Panc1 (cell line): Measurements from ENCODE around the gene HNRNPK. TPM values are rescaled to one million over a fixed set of nuclear protein-coding genes. Genes with fewer than 3 reads are reported as not detected.

Experiments
- ATAC-seq: fragments of 200-7000 bp; cut with Tn5 transposase; 2 replicates; pipeline ENCODE4 v1.9.1; 2020; ENCODE audit warnings: mild to moderate bottlenecking, moderate library complexity
- BruUV-seq: library from RNA; stranded (reverse); fragments of 400-500 nt; replicated peaks from 2 replicates; lab custom pipeline; 2021; lab: Mats Ljungman, UMichigan
- CTCF ChIA-PET: fragments of 300-600 bp; sonication (Branson Sonifier 250); formaldehyde crosslinking; loops from one replicate; lab custom pipeline; 2022; ENCODE audit warnings: antibody characterized with exemption; lab: Charles Lee
- POLR2A ChIA-PET: fragments of 300-600 bp; sonication (Branson Sonifier 250); formaldehyde crosslinking; loops from one replicate; lab custom pipeline; 2022; ENCODE audit warnings: antibody characterized with exemption; lab: Charles Lee
- DNase-seq: peaks from one replicate; pipeline ENCODE4 v3.0.0-alpha.2; 2010; ENCODE audit warnings: low read depth, low spot score
- H3K27ac ChIP-seq: 2 replicates; pipeline ENCODE4 v1.5.1; 2011; ENCODE audit warnings: mild to moderate bottlenecking, low read length, inconsistent platforms
- H3K27me3 ChIP-seq: fragments of 200-500 bp; sonication (Bioruptor generic); 2 replicates; pipeline ENCODE4 v1.6.0; 2014; ENCODE audit warnings: low read length, inconsistent platforms; ENCODE audit not compliant: control insufficient read depth, insufficient read depth
- H3K36me3 ChIP-seq: fragments of 200-500 bp; sonication (Bioruptor generic); 2 replicates; pipeline ENCODE4 v1.5.1; 2014; ENCODE audit warnings: inconsistent platforms, mild to moderate bottlenecking, low read length, moderate library complexity; ENCODE audit not compliant: control insufficient read depth, insufficient read depth
- H3K4me1 ChIP-seq: 2 replicates; pipeline ENCODE4 v1.5.1; 2011; ENCODE audit warnings: inconsistent platforms, mild to moderate bottlenecking, low read length, moderate library complexity; ENCODE audit not compliant: control insufficient read depth, insufficient read depth
- H3K4me3 ChIP-seq, 2 experiments: 2 replicates each; pipeline ENCODE4 v1.5.1; 2011 to 2012; ENCODE audit warnings: low read depth in 2 of 2, low read length in 2 of 2, mild to moderate bottlenecking in 2 of 2, inconsistent platforms in 1 of 2, moderate library complexity in 1 of 2
- H3K9me3 ChIP-seq: fragments of 200-500 bp; sonication (Bioruptor generic); 2 replicates; pipeline ENCODE4 v1.5.1; 2014; ENCODE audit warnings: low read depth, mild to moderate bottlenecking, inconsistent platforms, low read length, moderate library complexity; ENCODE audit not compliant: control insufficient read depth, insufficient read depth
- CTCF ChIP-seq: fragments of 450-650 bp; IDR thresholded peaks from 2 replicates; pipeline ENCODE4 v1.5.1; 2017; ENCODE audit warnings: mild to moderate bottlenecking
- POLR2AphosphoS5 ChIP-seq: IDR thresholded peaks from 2 replicates; pipeline ENCODE4 v1.6.1; 2012; ENCODE audit warnings: mild to moderate bottlenecking, low read depth, low read length, moderate library complexity
- REST ChIP-seq, 2 experiments: IDR thresholded peaks; 2 replicates each; pipeline ENCODE4 v1.6.1; 2011 to 2012; ENCODE audit warnings: low read depth in 2 of 2, control low read depth in 1 of 2, low read length in 1 of 2, mild to moderate bottlenecking in 1 of 2, moderate library complexity in 1 of 2; ENCODE audit not compliant: insufficient read depth in 1 of 2
- SIN3A ChIP-seq: IDR thresholded peaks from 2 replicates; pipeline ENCODE4 v1.6.1; 2012; ENCODE audit warnings: low read depth, mild to moderate bottlenecking, low read length, moderate library complexity, borderline replicate concordance; ENCODE audit not compliant: insufficient read depth
- TCF7L2 ChIP-seq: IDR thresholded peaks from 2 replicates; pipeline ENCODE4 v1.6.1; 2011; ENCODE audit warnings: mild to moderate bottlenecking, low read depth, low read length, inconsistent platforms
- in situ Hi-C: cut with HindIII; loops from 2 replicates; pipeline ENCODE4 v1.10.0; 2016; ENCODE audit warnings: low sequenced_read_pairs, low pct_unique_long_range_greater_than_20kb
- intact Hi-C: fragments of 100-400 bp; cut with micrococcal nuclease; formaldehyde crosslinking; loops from one replicate; pipeline ENCODE4 v1.10.0; 2022; ENCODE audit not compliant: unreplicated experiment
- total RNA-seq: library from RNA; stranded (reverse); gene quantifications from one replicate; pipeline ENCODE4 v1.2.1, GENCODE V29; 2021; ENCODE audit not compliant: unreplicated experiment

The HNRNPK gene
- total RNA-seq, 1 experiment from 2014 or later = 495 TPM

- ChIA-PET CTCF (no interaction called here), POLR2A (no interaction called here)
- no TSS peak for BruUV-seq
- H3K4me3 ChIP-seq = no peak overlapping the region
- DNase-seq (no peak), ATAC-seq (no peak)
- no peaks in the 10 kb centered on the region for H3K9me3 ChIP-seq
- H3K36me3 ChIP-seq = peaks cover 77% of the 10 kb centered on the region
- TF ChIP-seq REST (IDR thresholded peaks at IDR 0.05; ENCODE audit: insufficient read depth in 1 of 2, low read depth in 2 of 2, low read length in 1 of 2) (no peak), TCF7L2 (no peak), SIN3A (no peak), CTCF (no peak), POLR2AphosphoS5 (no peak; the same call in 1 of the 2 replicates)
- H3K27me3 ChIP-seq = no peaks in the 10 kb centered on the region
- no peak overlapping the region for H3K27ac ChIP-seq
- in situ Hi-C loops = no loop called here
- H3K4me1 ChIP-seq = peaks cover 10% of the 10 kb centered on the region; the same call in 1 of the 2 replicates
- intact Hi-C loops = no loop called here
These were observed 4.7 kb downstream of the HNRNPK start for GRCh38 chr9:83975300-83975699.

- ChIA-PET CTCF (no interaction called here), POLR2A (no interaction called here)
- no TSS peak for BruUV-seq
These were observed 7.7 kb downstream of the HNRNPK start for GRCh38 chr9:83972286-83972685.

More at GRCh38 chr9:83972286-83972685, 7.7 kb downstream of the HNRNPK start:
- Histone ChIP-seq H3K4me3 (no peak overlapping the region), H3K36me3 (peaks cover 75% of the 10 kb centered on the region), H3K9me3 (no peaks in the 10 kb centered on the region), H3K4me1 (peaks cover 9% of the 10 kb centered on the region; the same call in 1 of the 2 replicates), H3K27me3 (no peaks in the 10 kb centered on the region), H3K27ac (no peak overlapping the region)
- DNase-seq = no peak
- ATAC-seq = no peak
- intact Hi-C loops (no loop called here), in situ Hi-C loops (no loop called here)
- TF ChIP-seq SIN3A = no peak
- TF ChIP-seq POLR2AphosphoS5 = no peak
- TF ChIP-seq CTCF = no peak
- TF ChIP-seq REST (IDR thresholded peaks at IDR 0.05; ENCODE audit: insufficient read depth in 1 of 2, low read depth in 2 of 2, low read length in 1 of 2) = no peak
- TF ChIP-seq TCF7L2 = no peak
